ENCODE measurements around the gene MALAT1.
"Not testable (repeated sequence)": the region's sequence is repeated elsewhere in the genome, so short reads cannot be mapped to it uniquely, and the experiment has no call there.

Gene MALAT1

DNA sequence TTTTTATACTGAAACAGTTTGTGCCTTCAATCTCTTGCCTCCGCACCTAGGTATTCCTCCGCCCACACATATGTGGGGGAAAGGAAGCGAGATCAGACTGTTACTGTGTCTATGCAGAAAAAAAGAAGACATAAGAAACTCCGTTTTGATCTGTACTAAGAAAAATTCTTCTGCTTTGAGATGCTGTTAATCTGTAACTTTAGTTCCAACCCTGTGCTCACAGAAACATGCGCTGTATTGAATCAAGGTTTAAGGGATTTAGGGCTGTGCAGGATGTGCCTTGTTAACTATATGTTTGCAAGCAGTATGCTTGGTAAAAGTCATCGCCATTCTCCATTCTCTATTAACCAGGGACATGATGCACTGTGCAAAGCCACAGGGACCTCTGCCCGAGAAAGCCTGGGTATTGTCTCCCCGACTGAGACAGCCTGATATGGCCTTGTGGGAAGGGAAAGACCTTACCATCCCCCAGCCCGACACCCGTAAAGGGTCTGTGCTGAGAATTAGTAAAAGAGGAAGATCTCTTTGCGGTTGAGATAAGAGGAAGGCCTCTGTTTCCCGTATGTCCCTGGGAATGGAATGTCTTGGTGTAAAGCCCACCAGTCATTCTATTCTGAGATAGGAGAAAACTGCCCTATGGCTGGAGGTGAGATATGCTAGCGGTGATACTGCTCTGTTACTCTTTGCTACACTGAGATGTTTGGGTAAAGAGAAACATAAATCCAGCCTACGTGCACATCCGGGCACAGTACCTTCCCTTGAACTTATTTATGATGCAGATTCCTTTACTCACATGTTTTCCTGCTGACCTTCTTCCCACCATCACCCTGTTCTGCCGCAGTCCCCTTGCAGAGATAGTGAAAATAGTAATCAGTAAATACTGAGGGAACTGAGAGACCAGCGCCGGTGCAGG is 24.1 kb downstream of the MALAT1 start:
- DNase-seq: not testable (repeated sequence)

DNA sequence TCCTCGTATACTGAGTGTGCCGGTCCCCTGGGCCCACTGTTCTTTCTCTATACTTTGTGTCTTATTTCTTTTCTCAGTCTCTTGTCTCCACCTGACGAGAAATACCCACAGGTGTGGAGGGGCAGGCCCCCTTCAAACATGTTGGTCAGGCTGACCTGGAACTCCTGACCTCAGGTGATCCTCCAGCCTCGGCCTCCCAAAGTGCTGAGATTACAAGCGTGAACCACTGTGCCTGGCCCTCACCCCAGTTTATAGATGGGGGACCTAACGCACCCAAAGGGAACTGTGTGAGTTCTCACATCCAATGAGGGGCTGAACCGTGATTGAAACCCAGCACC is 24.8 kb downstream of the MALAT1 start:
- not testable (repeated sequence) for DNase-seq

DNA sequence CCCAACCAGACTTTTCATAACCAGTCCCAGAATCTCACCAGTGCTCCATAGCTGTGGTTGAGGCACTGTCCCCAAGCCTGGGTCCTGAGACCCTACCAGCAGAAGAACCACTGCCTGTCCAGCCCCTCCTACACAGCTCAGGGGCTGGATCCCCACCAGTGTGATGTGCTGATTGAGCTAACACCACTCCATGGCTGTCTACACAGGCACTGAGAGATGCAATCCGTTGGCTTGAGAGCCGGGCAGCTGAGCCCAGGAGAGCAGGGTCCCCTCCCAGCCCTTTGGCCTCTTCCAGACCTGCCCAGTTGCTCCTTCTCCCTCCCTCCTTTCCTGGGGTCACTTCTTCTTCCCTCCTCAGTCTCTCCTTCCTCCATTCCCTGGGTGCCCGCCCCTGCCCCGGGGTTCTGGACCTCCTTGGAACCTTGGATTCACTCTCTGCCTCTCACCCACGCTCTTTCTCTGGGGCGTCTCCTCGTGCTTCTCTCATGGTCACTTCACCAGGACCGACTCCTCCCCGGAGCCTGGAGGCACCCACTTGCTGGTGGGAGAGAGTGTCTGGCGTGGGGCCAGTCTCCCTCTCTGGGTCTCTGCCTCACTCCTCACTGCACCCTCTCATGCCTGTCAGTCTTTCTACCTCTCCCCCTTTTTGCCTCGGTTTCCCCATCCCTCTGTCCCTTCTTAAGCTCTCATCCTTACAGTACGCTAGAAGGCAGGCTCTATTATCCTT is 25.3 kb downstream of the MALAT1 start:
- no peak for DNase-seq

DNA sequence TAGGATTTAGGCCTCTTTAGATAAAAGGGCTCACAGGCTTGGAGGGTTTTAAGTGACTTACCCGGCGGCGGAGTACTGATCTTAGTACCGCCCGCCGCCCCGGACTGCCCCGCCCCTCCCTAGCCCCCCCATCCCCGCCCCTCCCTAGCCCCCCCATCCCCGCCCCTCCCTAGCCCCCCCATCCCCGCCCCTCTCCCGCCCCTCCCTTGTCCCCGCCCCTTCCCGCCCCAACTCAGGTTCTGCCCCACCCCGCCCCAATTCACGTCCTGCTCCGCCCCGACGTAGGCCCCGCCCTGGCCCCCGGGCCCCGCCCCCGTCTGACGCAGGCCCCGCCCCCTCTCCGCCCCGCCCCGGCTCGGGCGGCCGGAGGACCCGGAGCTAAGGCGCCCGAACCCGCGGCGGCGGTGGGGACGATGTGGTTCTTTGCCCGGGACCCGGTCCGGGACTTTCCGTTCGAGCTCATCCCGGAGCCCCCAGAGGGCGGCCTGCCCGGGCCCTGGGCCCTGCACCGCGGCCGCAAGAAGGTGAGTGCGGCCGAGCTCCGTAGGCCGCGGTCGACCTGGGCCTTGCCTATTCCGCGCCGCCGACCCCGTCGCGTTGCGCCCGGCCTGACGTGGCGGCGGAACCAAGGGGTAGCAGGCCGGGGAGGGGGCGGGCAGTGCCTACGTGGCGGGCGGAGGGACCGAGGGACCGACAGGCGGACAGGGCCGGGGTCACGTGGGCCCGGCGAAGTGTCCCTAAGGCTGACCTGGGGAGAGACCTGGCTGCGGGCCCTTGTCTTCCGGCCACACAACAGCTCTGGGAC is 26.1 kb downstream of the MALAT1 start, which contains the start of gene SCYL1:
TSS of gene SCYL1 (plus strand) at position 343 of the 805 bp plus-strand sequence. CDS start at position 414, 71 bp downstream.
- DNase-seq: peak; percentile 82

DNA sequence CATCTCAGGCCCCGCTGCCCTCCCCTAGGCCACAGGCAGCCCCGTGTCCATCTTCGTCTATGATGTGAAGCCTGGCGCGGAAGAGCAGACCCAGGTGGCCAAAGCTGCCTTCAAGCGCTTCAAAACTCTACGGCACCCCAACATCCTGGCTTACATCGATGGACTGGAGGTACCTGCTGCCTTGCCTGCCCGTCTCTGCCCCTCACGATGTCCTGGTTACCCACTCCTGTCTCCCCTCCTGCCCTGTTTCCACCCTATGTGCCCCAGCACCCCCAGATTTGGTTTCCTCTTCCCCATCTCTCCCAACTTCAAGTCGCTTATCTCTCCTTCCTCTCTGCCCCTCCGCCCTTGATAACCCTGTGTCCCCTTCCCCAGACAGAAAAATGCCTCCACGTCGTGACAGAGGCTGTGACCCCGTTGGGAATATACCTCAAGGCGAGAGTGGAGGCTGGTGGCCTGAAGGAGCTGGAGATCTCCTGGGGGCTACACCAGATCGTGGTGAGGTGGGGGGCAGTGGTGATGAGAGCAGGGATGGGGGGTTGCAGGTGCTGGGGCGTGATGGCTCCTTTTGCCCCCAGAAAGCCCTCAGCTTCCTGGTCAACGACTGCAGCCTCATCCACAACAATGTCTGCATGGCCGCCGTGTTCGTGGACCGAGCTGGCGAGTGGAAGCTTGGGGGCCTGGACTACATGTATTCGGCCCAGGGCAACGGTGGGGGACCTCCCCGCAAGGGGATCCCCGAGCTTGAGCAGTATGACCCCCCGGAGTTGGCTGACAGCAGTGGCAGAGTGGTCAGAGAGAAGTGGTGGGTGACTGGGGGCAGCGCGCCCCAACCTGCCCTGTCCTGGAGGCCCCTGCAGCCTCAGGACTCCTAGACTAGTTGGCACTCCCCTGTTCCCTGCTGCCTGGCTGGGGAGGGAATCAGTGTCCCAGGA is 27.0 kb downstream of the MALAT1 start:
- DNase-seq: no peak

DNA sequence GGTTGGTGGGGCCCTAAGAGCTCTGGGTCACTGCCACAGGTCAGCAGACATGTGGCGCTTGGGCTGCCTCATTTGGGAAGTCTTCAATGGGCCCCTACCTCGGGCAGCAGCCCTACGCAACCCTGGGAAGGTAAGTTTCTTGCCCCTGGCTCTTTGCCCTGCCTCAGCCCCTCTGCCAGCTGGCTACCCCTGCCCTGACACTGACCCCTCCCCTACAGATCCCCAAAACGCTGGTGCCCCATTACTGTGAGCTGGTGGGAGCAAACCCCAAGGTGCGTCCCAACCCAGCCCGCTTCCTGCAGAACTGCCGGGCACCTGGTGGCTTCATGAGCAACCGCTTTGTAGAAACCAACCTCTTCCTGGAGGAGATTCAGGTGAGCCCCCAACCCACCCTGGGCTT is 27.9 kb downstream of the MALAT1 start:
- no peak for DNase-seq

DNA sequence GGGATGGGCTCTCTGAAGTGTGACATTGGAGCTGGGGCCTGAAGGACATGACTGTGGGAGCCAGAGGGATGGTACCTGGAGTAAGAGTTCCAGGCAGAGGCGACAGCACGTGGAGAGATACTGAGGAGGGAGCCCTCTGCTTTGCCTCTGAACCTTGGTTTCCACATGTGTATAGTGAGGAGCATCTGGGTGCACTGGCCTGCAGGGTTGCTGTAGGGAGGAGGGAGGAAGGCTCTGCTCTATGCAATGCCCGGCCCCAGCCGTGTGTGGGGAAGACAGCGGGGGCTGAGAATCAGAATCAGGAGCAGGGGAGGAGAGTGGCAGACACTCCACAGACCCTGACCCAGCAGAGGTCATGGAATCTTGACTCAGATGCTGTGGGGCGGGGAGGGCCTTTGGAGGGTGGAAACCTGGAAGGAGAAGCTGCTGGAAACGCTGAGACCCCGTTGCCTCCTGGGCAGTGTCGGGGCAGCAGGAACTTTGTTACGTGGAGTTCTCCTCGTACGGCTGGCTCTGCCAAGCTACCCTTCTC is 30.0 kb downstream of the MALAT1 start:
- DNase-seq: no peak

DNA sequence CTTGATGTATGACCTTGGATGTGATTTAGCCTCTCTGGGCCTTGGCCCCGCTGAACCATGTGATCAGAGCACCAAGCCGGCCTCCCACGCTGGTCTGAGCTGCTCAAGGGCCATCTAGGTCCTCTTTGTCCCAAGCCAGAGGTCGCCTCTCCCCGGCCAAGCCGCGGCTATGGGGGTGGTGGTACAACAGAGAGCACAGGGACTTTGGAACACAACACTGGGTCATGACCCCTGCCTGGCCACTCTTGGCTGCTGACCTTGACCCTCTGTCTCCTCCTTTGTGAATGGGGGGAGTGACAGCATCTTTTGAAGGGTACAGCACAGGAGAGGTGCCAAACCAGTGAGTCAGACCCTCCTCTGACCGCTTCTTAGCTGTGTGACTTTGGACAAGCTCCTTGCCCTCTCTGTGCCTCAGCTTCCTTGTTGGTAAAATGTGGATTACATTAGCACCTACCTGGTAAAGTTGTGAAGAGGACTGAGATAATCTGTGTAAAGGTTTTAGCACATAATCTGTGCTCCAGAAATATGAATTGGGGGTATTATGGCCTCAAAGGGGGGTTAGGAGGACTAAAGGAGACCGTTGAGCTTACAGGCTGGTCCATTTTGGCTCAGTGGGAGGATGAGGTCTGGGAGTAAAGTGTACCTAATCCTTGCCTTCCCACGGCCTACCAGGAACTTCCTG is 30.8 kb downstream of the MALAT1 start:
- DNase-seq: no peak

DNA sequence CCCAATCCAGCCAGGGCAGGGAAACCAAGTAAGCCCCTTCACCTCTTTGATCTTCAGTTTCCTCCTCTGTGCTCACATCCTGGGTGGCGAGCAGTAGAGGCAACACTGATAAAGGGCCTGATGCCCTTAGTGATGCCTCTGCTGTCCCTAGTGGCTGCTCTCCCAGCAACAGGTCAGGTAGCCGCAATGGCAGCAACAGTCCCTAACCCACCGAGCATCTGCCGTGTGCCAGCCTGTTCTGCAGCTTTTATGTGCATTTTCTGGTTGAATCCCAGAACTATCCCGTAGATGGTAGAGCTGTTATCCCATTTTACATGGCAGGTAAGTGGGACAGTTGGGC is 31.3 kb downstream of the MALAT1 start:
- DNase-seq: no peak

DNA sequence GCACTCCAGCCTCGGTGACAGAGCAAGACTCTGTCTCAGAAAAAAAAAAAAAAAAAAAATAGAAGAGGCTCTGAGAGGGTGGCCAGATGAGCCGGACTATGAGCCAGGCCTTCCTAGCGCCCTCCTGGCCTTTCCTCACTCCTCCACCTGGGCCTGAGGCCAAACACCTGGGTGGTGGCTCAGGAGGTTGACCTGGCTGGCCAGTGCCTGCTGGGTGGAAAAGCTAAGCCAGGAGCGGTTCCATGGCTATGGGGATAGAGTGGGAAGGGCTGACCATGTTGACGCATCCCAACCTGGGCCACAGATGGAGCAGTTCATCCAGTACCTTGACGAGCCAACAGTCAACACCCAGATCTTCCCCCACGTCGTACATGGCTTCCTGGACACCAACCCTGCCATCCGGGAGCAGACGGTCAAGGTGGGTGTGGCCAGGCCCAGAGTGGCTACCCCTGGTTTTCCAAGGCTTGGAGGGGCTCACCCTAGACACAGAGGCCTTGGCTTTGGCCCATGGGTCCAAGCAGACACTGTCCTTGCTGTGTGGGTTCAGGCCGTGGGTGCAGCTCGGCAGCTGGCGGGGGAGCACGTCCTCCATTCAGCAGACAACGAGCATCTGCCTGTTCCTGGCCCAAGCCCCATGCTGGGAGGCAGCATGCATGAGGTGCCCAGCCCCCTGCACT is 33.7 kb downstream of the MALAT1 start:
- DNase-seq: no peak

DNA sequence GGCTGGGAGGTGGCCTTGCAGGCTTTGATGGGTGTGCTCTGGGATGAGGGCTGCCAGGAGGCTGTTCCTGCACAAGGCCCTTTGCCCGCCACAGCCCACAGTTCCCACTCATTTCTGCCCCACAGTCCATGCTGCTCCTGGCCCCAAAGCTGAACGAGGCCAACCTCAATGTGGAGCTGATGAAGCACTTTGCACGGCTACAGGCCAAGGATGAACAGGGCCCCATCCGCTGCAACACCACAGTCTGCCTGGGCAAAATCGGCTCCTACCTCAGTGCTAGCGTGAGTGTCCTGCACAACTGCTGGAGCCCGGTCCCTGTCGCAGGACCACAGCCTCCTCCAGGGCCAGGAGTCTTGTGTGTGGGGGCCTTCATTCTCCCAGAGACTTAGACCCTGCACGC is 36.3 kb downstream of the MALAT1 start:
- DNase-seq: no peak

DNA sequence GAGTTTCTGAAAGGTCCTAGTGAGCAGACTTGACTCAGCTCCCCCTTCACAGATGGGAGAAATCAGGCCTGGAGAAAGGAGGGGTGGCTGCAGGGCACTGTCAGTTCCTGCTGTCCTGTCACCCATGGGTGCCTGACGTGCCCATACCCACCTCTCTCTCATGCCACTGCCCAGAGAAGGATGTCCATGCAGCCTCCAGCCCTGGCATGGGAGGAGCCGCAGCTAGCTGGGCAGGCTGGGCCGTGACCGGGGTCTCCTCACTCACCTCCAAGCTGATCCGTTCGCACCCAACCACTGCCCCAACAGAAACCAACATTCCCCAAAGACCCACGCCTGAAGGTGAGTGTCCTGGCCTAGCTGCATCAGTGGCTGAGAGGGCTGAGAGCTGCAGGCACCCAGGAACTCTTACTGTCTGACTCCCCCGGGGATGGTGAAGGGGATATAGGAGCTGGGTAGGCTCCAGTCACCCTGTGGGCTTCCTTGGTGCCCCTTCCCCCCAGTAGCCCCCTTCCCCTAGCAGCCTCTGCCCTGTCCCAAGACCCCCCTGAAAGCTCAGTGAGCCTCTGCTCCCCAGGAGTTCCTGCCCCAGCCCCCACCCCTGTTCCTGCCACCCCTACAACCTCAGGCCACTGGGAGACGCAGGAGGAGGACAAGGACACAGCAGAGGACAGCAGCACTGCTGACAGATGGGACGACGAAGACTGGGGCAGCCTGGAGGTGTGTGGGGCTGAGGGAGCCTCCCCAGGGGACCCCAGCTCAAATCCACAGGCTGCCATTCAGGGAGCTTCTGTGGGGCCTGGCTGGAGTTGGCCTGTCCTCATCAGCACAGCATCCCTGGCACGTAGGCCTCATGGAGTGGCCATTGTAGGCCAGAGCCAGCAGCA is 37.8 kb downstream of the MALAT1 start:
- no peak for DNase-seq

DNA sequence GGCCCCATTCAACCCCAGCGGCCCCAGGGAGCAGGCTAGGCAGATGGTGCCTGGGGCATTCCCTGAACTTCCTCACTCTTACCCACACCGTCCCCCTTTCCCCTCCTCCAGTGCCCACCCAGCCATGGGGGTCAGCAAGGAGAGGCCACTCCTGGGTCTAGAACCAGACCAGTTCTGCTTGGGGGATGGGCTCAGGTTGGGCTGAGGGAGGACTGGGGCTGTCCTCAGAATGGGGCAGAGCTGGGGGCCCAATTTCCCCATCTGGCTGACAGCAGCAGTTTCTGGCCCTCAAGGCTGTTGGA is 38.4 kb downstream of the MALAT1 start:
- DNase-seq: no peak

DNA sequence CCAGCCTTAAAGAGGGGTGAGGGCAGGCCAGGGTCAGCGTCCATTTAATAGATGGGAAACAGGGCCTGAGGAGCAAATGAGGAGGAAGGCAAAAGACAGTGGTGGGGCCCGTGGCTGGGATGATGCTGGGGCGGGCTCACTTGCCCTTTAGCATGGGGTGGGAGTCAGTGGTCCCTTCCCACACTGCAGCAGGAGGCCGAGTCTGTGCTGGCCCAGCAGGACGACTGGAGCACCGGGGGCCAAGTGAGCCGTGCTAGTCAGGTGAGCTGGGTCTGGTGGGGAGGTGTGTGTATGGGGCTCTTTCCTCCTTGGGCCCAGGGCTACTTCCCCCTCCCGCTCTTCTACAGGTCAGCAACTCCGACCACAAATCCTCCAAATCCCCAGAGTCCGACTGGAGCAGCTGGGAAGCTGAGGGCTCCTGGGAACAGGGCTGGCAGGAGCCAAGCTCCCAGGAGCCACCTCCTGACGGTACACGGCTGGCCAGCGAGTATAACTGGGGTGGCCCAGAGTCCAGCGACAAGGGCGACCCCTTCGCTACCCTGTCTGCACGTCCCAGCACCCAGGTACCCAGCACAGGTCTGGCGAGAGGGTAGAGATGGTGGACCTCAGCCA is 38.9 kb downstream of the MALAT1 start:
- DNase-seq: no peak

DNA sequence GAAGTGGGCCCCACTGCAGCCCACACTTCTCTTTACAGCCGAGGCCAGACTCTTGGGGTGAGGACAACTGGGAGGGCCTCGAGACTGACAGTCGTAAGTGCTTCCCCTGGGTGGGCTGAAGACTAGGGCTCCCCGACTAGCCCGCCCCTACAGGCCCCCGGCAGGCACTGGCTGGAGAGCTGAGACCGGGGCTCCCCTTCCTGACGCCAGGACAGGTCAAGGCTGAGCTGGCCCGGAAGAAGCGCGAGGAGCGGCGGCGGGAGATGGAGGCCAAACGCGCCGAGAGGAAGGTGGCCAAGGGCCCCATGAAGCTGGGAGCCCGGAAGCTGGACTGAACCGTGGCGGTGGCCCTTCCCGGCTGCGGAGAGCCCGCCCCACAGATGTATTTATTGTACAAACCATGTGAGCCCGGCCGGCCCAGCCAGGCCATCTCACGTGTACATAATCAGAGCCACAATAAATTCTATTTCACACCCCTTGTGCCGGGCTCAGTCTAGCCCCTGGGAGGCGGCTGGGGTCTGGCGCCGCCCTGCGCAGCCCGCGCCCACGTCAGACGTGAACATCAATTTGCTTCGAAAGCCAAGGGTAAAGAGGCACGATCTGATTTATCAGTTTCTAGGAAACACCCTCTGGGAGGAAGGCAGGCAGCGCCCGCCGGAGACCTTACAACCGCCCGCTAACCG is 39.5 kb downstream of the MALAT1 start:
- no peak for DNase-seq

DNA sequence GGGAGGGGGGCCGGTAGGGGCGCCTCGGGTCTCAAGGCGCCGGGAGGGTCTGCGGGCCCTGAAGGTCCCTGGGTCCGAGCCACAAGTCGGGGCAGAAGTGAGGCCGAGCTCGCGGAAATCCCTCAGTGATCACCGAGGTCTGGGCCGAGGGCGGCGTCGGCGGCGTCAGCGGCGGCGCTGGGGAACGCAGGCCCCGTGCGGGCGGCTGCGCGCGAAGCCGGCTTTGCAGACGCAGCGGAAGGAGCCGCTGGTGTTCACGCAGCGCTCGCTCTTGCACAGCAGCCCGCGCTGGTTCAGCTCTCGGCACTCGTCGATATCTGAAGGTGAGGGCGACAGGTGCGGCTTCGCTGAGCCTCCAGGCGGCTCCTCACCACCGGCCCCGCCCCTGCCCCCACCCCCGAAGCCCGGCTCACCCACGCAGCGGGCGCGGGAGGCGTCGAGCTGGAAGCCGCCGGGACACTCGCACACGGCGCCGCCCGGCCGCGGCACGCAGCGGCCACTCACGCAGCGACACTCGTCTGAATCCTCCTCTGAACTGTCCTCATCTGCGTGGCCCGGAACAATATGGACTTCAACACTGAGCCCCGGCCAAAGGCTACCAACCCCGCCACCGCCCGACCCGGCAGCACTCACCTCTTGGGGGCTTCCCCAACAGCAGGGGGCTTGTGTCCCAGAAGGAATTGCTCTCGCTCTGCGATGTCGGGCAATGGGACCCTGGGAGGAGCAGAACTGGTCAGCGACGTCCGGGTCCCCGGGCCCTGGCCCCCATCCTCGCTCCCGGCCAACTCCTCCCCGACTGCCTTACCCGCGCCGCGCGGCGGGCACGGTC is 40.3 kb downstream of the MALAT1 start:
- no peak for DNase-seq

DNA sequence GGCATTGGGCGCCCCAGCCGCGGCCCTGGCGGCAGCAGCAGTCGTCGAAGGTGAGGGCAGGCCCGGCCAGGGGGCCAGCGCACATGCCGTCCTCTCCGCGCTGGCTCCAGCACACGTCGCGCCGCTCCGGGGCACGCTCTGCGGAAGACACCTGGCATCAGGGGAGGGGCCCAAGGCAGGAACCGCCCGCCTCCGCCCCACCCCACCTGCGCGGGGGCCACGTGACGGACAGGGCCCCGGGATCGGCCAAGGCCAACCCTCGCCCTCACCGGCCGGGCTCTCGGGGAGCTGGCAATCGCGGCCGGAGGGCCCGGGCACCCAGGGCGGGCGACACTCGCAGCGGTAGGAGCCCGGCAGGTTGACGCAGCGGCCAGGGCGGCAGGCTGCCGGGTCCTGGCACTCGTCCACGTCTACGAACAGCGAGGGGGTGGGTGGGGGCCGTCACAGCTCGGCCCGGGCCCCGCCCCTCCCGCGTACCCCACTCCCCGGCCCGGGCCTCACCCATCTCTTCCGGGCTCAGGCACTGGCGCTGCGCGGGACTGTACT is 41.0 kb downstream of the MALAT1 start:
- no peak for DNase-seq

All from T1000 (cell line).